Memory B cell (primary cell): ENCODE results near the gene DGKB.

Experiments
- ATAC-seq: fragments of 150-1000 bp; cut with Tn5 transposase; 2 replicates; pipeline ENCODE4 v1.10.0; 2021; ENCODE audit warnings: low read depth, mild to moderate bottlenecking, moderate library complexity
- DNase-seq, 2 donors: peaks; one replicate each; pipeline ENCODE4 v3.0.0; 2022; ENCODE audit warnings: low spot score in 2 of 2
- H3K27ac Mint-ChIP-seq: one replicate; pipeline ENCODE4 v1.8.0; 2022; ENCODE audit warnings: mild to moderate bottlenecking, moderate library complexity, mixed read lengths
- H3K27me3 Mint-ChIP-seq: one replicate; pipeline ENCODE4 v1.8.0; 2022; ENCODE audit warnings: mixed read lengths
- H3K36me3 Mint-ChIP-seq: one replicate; pipeline ENCODE4 v1.8.0; 2022; ENCODE audit warnings: mild to moderate bottlenecking, mixed read lengths
- H3K4me1 Mint-ChIP-seq: one replicate; pipeline ENCODE4 v1.8.0; 2022; ENCODE audit warnings: mixed read lengths
- H3K4me3 Mint-ChIP-seq: one replicate; pipeline ENCODE4 v1.8.0; 2022; ENCODE audit warnings: mild to moderate bottlenecking, moderate library complexity, mixed read lengths
- H3K9me3 Mint-ChIP-seq: one replicate; pipeline ENCODE4 v1.8.0; 2022; ENCODE audit warnings: mixed read lengths

The DGKB gene

DNA sequence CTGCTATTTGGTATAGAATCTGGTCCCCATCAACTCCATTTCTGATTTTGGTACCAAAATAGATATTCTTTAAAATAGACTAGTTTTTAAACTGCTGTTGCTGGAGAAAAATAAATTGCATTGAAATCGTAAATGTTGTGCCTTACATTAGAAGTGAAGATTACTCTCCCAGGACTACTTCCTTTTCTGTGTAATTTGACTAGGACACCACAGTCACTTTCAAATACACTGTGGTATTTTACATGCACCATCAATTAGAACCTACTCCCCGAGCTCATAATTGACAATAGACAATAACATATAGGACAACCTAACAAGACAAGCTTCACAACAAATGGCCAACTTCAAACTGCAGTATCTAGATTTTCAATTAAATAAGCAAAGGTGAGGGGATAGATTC is 211.5 kb downstream of the DGKB start:
- Mint-ChIP-seq H3K9me3 (no peaks in the 10 kb centered on the region), H3K4me1 (peaks cover 2% of the 10 kb centered on the region), H3K27me3 (no peaks in the 10 kb centered on the region), H3K27ac (no peak overlapping the region), H3K4me3 (no peak overlapping the region), H3K36me3 (no peaks in the 10 kb centered on the region)
- ATAC-seq (no peak), DNase-seq (no peak)

DNA sequence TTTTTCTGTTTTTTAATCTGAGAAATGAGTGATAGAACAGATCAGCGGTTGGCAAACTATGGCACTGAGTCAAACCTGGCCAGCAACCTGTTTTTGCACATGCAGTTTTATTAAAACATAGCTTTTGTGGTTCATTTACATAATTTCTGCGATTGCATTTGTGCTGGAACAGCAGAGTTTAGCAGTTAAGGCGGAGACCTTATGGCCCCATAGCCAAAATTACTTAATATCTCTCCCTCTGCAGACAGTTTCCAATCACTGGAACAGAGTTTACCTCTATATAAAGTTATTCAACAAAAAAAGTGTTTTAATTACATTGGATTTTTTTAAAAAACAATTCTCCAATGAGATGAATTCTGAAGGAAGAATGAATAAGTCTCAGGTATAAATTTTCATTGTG is 212.1 kb downstream of the DGKB start:
- no peaks in the 10 kb centered on the region for H3K27me3 Mint-ChIP-seq
- H3K4me1 Mint-ChIP-seq = peaks cover 2% of the 10 kb centered on the region
- H3K4me3 Mint-ChIP-seq = no peak overlapping the region
- ATAC-seq (no peak), DNase-seq (no peak)
- H3K36me3 Mint-ChIP-seq = no peaks in the 10 kb centered on the region
- no peaks in the 10 kb centered on the region for H3K9me3 Mint-ChIP-seq
- H3K27ac Mint-ChIP-seq = no peak overlapping the region

DNA sequence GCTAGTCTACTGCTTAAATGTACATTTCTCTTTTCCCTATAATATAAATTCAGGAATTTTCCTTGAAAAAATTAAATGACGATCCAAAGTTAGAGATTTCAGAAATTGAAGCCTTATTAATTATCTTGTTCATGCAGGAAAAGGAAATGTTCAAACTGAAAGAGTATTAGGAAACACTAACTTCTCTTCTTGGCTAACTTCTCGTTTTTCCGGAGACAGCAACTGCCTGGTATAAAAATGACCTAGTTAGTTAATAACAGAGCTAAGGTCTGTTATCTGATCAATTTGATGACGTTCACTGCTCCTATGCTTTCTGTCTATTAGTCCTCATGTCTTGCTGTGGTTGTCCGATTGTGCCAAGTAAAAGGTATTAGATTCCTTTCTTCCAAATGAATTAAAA is 212.5 kb downstream of the DGKB start:
- no peaks in the 10 kb centered on the region for H3K27me3 Mint-ChIP-seq
- no peak for ATAC-seq
- no peak for DNase-seq
- no peak overlapping the region for H3K4me3 Mint-ChIP-seq
- H3K9me3 Mint-ChIP-seq = no peaks in the 10 kb centered on the region
- H3K27ac Mint-ChIP-seq = no peak overlapping the region
- no peaks in the 10 kb centered on the region for H3K36me3 Mint-ChIP-seq
- H3K4me1 Mint-ChIP-seq = peaks cover 2% of the 10 kb centered on the region

GRCh38 chr7:14688208-14688607 is 214.3 kb downstream of the DGKB start:
- DNase-seq (no peak), ATAC-seq (no peak)
- no peak overlapping the region for H3K27ac Mint-ChIP-seq
- H3K27me3 Mint-ChIP-seq = no peaks in the 10 kb centered on the region
- H3K4me1 Mint-ChIP-seq = peaks cover 2% of the 10 kb centered on the region
- no peaks in the 10 kb centered on the region for H3K9me3 Mint-ChIP-seq
- no peaks in the 10 kb centered on the region for H3K36me3 Mint-ChIP-seq
- no peak overlapping the region for H3K4me3 Mint-ChIP-seq

- no peaks in the 10 kb centered on the region for H3K36me3 Mint-ChIP-seq
- no peaks in the 10 kb centered on the region for H3K9me3 Mint-ChIP-seq
- no peaks in the 10 kb centered on the region for H3K27me3 Mint-ChIP-seq
- H3K27ac Mint-ChIP-seq = no peak overlapping the region
- ATAC-seq (no peak), DNase-seq (no peak)
- peaks cover 2% of the 10 kb centered on the region for H3K4me1 Mint-ChIP-seq
- H3K4me3 Mint-ChIP-seq = no peak overlapping the region
Observed at GRCh38 chr7:14687777-14688176, 214.8 kb downstream of the DGKB start.

DNA sequence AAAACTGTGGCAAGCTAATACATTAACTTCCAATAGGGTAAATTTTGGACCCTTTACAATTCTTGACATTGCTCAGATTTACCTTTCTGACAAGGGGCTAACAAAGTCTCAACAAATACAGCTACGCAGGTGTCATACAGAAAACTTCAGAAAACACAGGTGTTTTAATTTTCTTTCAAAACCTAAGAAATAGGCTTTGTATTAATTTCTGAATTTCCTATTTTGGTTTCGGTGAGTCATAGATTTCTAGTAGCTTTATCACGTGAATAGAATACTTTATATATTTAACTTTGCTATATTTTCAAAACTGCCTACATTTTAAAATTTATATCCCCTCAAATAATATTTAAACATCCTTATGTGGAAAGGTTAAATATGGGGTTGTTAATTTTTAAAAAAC is 215.3 kb downstream of the DGKB start:
- Mint-ChIP-seq H3K27me3 (no peaks in the 10 kb centered on the region), H3K36me3 (no peaks in the 10 kb centered on the region), H3K4me1 (peaks cover 2% of the 10 kb centered on the region), H3K27ac (no peak overlapping the region), H3K9me3 (no peaks in the 10 kb centered on the region), H3K4me3 (no peak overlapping the region)
- DNase-seq (no peak), ATAC-seq (no peak)

- ATAC-seq = no peak
- no peaks in the 10 kb centered on the region for H3K27me3 Mint-ChIP-seq
- no peak overlapping the region for H3K4me3 Mint-ChIP-seq
Observed at GRCh38 chr7:14685167-14685566, 217.4 kb downstream of the DGKB start.

DNA sequence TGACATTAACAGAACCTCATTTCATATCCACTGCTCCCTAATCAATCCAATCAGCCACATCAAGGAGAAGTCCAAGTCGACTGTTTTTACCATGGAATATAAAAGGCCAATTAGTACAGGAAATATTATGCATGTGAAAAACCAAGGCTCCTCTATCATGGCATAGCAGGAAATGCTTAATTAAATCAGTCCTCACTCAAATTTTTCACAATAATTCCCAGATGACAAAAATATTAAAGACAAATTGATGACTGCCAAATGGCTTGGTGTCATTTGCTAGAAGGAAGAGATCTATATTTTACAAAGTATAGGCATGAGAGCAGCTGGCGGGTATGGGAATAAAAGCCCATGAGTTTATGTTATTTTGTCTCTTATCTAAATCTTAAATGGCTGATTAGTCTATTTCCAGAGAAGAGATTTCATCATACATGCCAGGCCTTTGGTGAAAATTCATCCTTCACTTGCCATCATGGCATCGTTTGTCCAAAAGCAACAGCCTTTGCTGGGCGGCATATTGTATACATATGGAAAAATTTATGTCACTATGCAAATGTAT is 219.6 kb downstream of the DGKB start:
- H3K36me3 Mint-ChIP-seq = no peaks in the 10 kb centered on the region
- H3K4me1 Mint-ChIP-seq = no peaks in the 10 kb centered on the region
- no peaks in the 10 kb centered on the region for H3K27me3 Mint-ChIP-seq

More at GRCh38 chr7:14685167-14685566, 217.4 kb downstream of the DGKB start:
- Mint-ChIP-seq H3K9me3 (no peaks in the 10 kb centered on the region), H3K27ac (no peak overlapping the region), H3K36me3 (no peaks in the 10 kb centered on the region), H3K4me1 (no peaks in the 10 kb centered on the region)
- no peak for DNase-seq

GRCh38 chr7:14676896-14677295 is 225.7 kb downstream of the DGKB start:
- Mint-ChIP-seq H3K4me3 (no peak overlapping the region), H3K36me3 (no peaks in the 10 kb centered on the region), H3K27me3 (no peaks in the 10 kb centered on the region), H3K4me1 (no peaks in the 10 kb centered on the region), H3K9me3 (no peaks in the 10 kb centered on the region), H3K27ac (no peak overlapping the region)
- no peak for ATAC-seq
- DNase-seq = no peak

More for the DNA sequence above, 219.6 kb downstream of the DGKB start:
- DNase-seq (no peak), ATAC-seq (no peak)
- no peak overlapping the region for H3K4me3 Mint-ChIP-seq
- H3K9me3 Mint-ChIP-seq = no peaks in the 10 kb centered on the region
- no peak overlapping the region for H3K27ac Mint-ChIP-seq

- DNase-seq = no peak
- Mint-ChIP-seq H3K4me3 (no peak overlapping the region), H3K36me3 (no peaks in the 10 kb centered on the region), H3K27ac (no peak overlapping the region), H3K9me3 (peaks cover 1% of the 10 kb centered on the region), H3K4me1 (no peaks in the 10 kb centered on the region), H3K27me3 (peaks cover 1% of the 10 kb centered on the region)
- no peak for ATAC-seq
Observed at GRCh38 chr7:14673202-14673601, 229.3 kb downstream of the DGKB start.

GRCh38 chr7:14666913-14667312 is 235.6 kb downstream of the DGKB start:
- no peaks in the 10 kb centered on the region for H3K36me3 Mint-ChIP-seq
- no peak overlapping the region for H3K4me3 Mint-ChIP-seq
- H3K27me3 Mint-ChIP-seq = peaks cover 1% of the 10 kb centered on the region
- ATAC-seq = no peak
- DNase-seq = no peak
- H3K4me1 Mint-ChIP-seq = no peaks in the 10 kb centered on the region
- H3K9me3 Mint-ChIP-seq = peaks cover 4% of the 10 kb centered on the region
- no peak overlapping the region for H3K27ac Mint-ChIP-seq

DNA sequence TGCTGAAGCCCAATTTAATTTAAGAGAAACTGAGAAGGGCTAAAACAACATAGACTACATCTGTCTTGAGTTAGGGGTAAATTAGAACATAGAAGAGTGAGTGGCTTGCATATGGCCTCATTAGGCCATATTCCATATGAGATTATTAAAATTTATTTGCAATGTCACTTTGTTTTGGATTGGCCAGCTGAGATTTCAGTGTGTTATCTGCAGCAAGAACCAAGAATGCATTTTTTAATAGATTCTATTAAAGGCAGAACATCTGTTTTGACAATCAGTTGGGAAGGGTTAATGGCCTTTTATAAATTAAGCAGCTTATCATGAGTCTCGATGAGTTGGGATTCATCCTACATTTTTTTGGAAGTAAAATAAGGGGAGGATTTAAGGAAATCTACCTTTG is 236.2 kb downstream of the DGKB start:
- Mint-ChIP-seq H3K4me3 (no peak overlapping the region), H3K4me1 (no peaks in the 10 kb centered on the region), H3K9me3 (peaks cover 4% of the 10 kb centered on the region), H3K27ac (no peak overlapping the region), H3K27me3 (peaks cover 1% of the 10 kb centered on the region), H3K36me3 (no peaks in the 10 kb centered on the region)
- ATAC-seq (no peak), DNase-seq (no peak)

DNA sequence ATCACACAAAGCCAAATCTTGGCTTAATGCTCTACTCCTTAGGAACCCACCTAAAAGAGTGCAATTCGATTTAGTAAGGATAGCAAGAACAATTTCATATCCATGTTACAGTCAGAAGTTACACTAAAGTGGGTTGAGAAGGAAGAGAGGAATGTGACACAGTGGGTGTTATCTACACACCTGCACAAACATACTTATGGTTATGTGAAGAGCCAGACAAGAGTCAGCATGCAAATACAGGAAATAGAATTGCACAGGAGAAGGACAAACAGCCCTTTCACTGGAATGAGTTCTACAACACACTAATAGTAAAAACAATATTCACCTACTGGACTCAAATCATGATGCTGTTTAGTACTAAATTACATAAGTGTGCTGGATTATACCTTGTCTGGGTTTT is 262.8 kb downstream of the DGKB start:
- Mint-ChIP-seq H3K27me3 (no peaks in the 10 kb centered on the region), H3K4me3 (no peak overlapping the region), H3K36me3 (no peaks in the 10 kb centered on the region), H3K9me3 (peaks cover 2% of the 10 kb centered on the region), H3K4me1 (no peaks in the 10 kb centered on the region), H3K27ac (no peak overlapping the region)
- DNase-seq = no peak
- ATAC-seq = no peak

DNA sequence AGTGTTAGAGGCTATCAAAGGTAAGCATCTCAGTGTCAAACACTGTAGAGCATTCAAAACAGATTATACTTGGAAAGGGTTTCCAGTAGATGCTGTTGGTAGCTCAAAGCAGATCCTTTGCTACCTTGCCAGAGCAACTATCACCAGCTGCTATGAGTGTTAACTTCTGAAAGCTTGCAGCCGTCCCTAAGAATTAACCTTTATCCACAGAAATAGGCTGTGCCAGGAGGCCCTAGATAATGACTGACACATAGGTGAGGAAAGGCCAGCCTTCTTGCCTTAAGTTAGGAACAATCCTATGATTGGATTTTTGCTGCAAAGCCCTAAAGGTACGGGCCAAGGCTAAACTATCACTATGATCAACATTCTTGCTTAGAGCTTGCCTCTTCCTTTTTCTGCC is 263.2 kb downstream of the DGKB start:
- no peak overlapping the region for H3K4me3 Mint-ChIP-seq
- no peaks in the 10 kb centered on the region for H3K4me1 Mint-ChIP-seq
- DNase-seq (no peak), ATAC-seq (no peak)
- H3K27ac Mint-ChIP-seq = no peak overlapping the region
- H3K36me3 Mint-ChIP-seq = no peaks in the 10 kb centered on the region
- no peaks in the 10 kb centered on the region for H3K27me3 Mint-ChIP-seq
- peaks cover 2% of the 10 kb centered on the region for H3K9me3 Mint-ChIP-seq

DNA sequence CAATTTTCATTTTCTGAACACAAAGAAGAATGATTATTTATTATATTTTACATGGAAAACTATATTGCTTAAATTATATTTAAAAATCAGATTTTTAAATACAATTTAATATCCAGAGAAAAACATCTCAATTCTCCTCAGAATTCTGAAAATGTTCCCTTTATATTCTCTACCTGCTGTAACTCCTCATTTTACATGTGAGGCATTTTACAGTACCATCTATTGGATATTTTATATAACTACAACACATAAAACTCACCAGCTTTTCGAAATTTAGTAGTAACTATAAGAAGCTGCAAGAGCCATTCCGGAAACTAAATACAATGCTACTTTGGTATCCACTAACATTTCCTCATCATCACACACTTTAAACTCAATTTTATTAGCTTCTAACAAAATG is 264.6 kb downstream of the DGKB start:
- DNase-seq = no peak
- Mint-ChIP-seq H3K27ac (no peak overlapping the region), H3K27me3 (no peaks in the 10 kb centered on the region), H3K4me1 (no peaks in the 10 kb centered on the region), H3K9me3 (no peaks in the 10 kb centered on the region), H3K36me3 (no peaks in the 10 kb centered on the region), H3K4me3 (no peak overlapping the region)
- no peak for ATAC-seq
